ES-I3 (cell line): ENCODE results near the gene TMPRSS4.

Source experiments
- H3K36me3 ChIP-seq: 2 replicates; pipeline ENCODE4 v1.6.1; 2013; ENCODE audit warnings: mild to moderate bottlenecking, low read length, control low read depth, moderate library complexity; ENCODE audit not compliant: insufficient read depth
- H3K4me1 ChIP-seq: 2 replicates; pipeline ENCODE4 v1.6.1; 2013; ENCODE audit warnings: mild to moderate bottlenecking, control low read depth, low read length; ENCODE audit not compliant: insufficient read depth
- H3K9ac ChIP-seq: 2 replicates; pipeline ENCODE4 v1.6.1; 2013; ENCODE audit warnings: low read depth, mild to moderate bottlenecking, low read length, moderate library complexity
- H3K9me3 ChIP-seq: 2 replicates; pipeline ENCODE4 v1.6.1; 2013; ENCODE audit warnings: mild to moderate bottlenecking, low read length, moderate library complexity; ENCODE audit not compliant: control insufficient read depth, insufficient read depth

TMPRSS4 gene

GRCh38 chr11:118167253-118167652 is 90.4 kb downstream of the TMPRSS4 start:
- no peaks in the 10 kb centered on the region for H3K9me3 ChIP-seq
- no peaks in the 10 kb centered on the region for H3K36me3 ChIP-seq
- 0 out of 2 replicates have a peak, but pooled peaks cover 10% of the 10 kb centered on the region for H3K4me1 ChIP-seq
- H3K9ac ChIP-seq, result no peak overlapping the region

GRCh38 chr11:118167906-118168305 is 91.0 kb downstream of the TMPRSS4 start:
- Histone ChIP-seq H3K9me3 (no peaks in the 10 kb centered on the region), H3K4me1 (0 out of 2 replicates have a peak, but pooled peaks cover 10% of the 10 kb centered on the region), H3K36me3 (no peaks in the 10 kb centered on the region), H3K9ac (no peak overlapping the region)

DNA sequence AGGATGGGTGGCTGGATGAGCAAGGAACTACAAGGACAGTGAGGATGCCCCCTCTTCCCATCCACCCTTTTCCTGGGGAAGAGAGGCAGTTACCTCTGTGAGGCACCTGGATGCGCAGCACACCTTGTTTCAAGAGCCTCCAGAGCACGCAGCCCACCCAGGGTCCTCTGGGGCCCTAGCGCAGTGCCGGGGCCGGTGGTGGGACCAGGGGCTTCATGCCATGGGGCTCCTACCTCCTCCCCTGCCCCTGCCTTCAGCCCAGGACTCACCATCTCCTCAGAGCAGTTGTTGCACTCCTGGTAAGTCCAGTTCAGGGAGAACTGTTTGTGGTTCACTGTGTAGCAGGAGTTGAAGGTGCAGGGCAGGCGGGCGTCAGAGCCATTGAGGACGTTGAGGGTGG is 91.4 kb downstream of the TMPRSS4 start:
- no peaks in the 10 kb centered on the region for H3K36me3 ChIP-seq
- 0 out of 2 replicates have a peak, but pooled peaks cover 10% of the 10 kb centered on the region for H3K4me1 ChIP-seq
- no peak overlapping the region for H3K9ac ChIP-seq
- H3K9me3 ChIP-seq, result no peaks in the 10 kb centered on the region

DNA sequence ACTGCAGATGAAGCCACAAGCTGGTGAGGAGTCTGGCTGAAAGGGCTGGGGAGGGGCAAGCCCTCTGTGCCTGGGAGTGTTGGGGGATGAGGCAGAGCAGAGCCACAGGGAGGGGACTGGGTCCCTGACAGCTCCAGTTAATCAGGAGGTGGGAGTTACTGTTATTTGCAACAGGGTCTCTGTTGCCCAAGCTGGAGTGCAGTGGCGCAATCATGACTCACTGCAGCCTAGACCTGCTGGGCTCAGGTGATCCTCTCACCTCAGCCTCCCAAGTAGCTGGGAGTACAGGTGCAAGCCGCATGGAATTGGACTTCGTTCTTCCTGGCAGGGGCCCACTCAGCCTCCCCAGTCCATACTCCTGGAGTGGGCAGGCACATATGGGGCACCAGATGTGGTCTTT is 91.9 kb downstream of the TMPRSS4 start:
- Histone ChIP-seq H3K4me1 (0 out of 2 replicates have a peak, but pooled peaks cover 10% of the 10 kb centered on the region), H3K9ac (no peak overlapping the region), H3K36me3 (no peaks in the 10 kb centered on the region), H3K9me3 (no peaks in the 10 kb centered on the region)

- Histone ChIP-seq H3K4me1 (peaks cover 13% of the 10 kb centered on the region; the same call in 1 of the 2 replicates), H3K9ac (no peak overlapping the region), H3K36me3 (no peaks in the 10 kb centered on the region), H3K9me3 (no peaks in the 10 kb centered on the region)
These were observed 92.6 kb downstream of the TMPRSS4 start for GRCh38 chr11:118169300-118170140.

DNA sequence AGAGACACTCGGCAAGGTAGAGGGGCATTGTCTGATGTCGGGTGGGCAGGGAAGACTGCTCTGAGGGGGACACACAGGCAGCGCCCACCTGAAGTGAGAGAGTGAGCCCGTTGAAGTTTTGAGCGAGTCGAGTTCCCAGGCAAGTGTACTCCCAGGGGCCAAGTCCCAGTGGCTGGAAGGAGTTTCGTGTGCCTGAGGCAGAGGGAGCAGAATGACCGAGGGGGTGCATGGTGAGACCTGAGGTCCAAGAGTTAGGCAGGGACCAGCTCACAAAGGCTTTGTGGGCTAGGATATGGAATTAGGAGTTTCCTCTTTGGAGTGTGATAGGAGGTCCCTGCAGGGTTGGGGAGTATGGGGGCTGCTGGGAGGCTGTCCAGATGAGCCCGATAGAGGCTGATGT is 93.4 kb downstream of the TMPRSS4 start:
- Histone ChIP-seq H3K36me3 (no peaks in the 10 kb centered on the region), H3K9me3 (no peaks in the 10 kb centered on the region), H3K4me1 (peaks cover 20% of the 10 kb centered on the region), H3K9ac (no peak overlapping the region)

- no peak overlapping the region; the same call in 1 of the 2 replicates for H3K9ac ChIP-seq
- peaks cover 21% of the 10 kb centered on the region for H3K4me1 ChIP-seq
- H3K9me3 ChIP-seq, result no peaks in the 10 kb centered on the region
- H3K36me3 ChIP-seq, result no peaks in the 10 kb centered on the region
These were observed 94.0 kb downstream of the TMPRSS4 start for GRCh38 chr11:118170882-118171268.
